ENCODE data around the gene BTBD2. TPM values are rescaled to one million over a fixed set of nuclear protein-coding genes. Genes with fewer than 3 reads are reported as not detected.
A peak's percentile ranks its signal among the peaks of the same experiment; 100 is the strongest.

BTBD2 gene
- total and polyA plus RNA-seq, 2 of the 13 experiments (the other 11 are each of a cell fraction or from before 2014, with no cell fraction given): 28.1 to 45.3 TPM

- TF ChIP-seq KIAA2018 (CRISPR knock-in tag; IDR thresholded peaks at IDR 0.05; ENCODE audit: borderline replicate concordance) (no peak), SMC3 (IDR thresholded peaks at IDR 0.05; ENCODE audit: low read length) (no peak), ZNF17 (CRISPR knock-in tag; IDR thresholded peaks at IDR 0.05) (no peak), HMGXB4 (CRISPR knock-in tag; IDR thresholded peaks at IDR 0.05; ENCODE audit: borderline replicate concordance in 1 of 2, low read depth in 1 of 2) (peak in 1 of 2 experiments; percentile 25; a peak in 1 of 4 replicates), GLI4 (CRISPR knock-in tag; IDR thresholded peaks at IDR 0.05; ENCODE audit: borderline replicate concordance) (no peak), NFYC (CRISPR knock-in tag; IDR thresholded peaks at IDR 0.05) (no peak), SRSF9 (IDR thresholded peaks at IDR 0.05; ENCODE audit: borderline replicate concordance, insufficient read depth, low read depth, low read length, poor library complexity, severe bottlenecking) (no peak), SYNCRIP (IDR thresholded peaks at IDR 0.05; ENCODE audit: insufficient read depth, low read depth, low read length) (no peak), ZNF263 (CRISPR knock-in tag; IDR thresholded peaks at IDR 0.05) (peak; percentile 35; the same call in 1 of the 2 replicates), RBFOX2 (IDR thresholded peaks at IDR 0.05; ENCODE audit: low read depth, low read length) (peak; percentile 95), ZNF446 (CRISPR knock-in tag; IDR thresholded peaks at IDR 0.05) (0 out of 2 replicates have a peak, but pooled peaks have one; percentile 80), ZNF274 (CRISPR knock-in tag; IDR thresholded peaks at IDR 0.05) (0 out of 2 replicates have a peak, but pooled peaks have one; percentile 9), ZFP91 (CRISPR knock-in tag; IDR thresholded peaks at IDR 0.05; ENCODE audit: borderline replicate concordance) (no peak), BCL3 (CRISPR knock-in tag; IDR thresholded peaks at IDR 0.05) (no peak), FOXJ3 (CRISPR knock-in tag; IDR thresholded peaks at IDR 0.05; ENCODE audit: borderline replicate concordance) (no peak), RXRA (CRISPR knock-in tag; IDR thresholded peaks at IDR 0.05) (no peak)
Measured at GRCh38 chr19:2060884-2061494, 45.5 kb upstream of the BTBD2 start (continued).

Measured in HepG2 (cell line).